ENCODE measurements around the gene DOK5.

DOK5 gene

GRCh38 chr20:54698373-54698772 lies 223.0 kb downstream of the DOK5 start:
- DNase-seq (ENCODE audit: low read depth), result no peak

Data from stimulated activated CD4-positive, alpha-beta T cell treated with anti-CD3 and anti-CD28 coated beads, Interleukin-2, amount 100 ng/mL, for 4 hours (primary cell).